ENCODE measurements around the gene TGFB2.

DNA sequence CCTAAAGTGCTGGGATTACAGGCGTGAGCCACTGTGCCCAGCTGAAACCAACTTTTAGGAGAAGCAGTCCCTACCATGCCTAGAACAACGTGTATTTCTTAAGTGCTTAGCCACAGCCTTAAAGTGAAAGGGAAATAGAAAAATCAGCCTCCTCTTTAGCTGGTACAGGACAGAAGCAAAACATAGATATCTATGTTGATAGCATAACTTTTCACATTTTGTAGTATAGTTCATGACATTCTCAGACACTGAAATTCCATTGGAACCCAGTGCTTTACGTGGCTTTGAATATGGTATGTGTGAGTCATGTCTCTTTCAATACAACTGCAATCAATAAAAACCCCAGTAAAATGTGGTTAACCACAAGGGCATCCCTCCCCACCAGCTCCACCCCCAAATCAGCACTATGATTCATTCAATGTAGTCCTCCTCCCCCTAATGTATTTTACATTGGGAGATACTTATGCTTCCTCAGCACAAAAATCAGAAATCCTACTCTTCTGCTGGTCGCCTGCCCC lies 32.1 kb downstream of the TGFB2 start:
- TF ChIP-seq, protein P1, sequence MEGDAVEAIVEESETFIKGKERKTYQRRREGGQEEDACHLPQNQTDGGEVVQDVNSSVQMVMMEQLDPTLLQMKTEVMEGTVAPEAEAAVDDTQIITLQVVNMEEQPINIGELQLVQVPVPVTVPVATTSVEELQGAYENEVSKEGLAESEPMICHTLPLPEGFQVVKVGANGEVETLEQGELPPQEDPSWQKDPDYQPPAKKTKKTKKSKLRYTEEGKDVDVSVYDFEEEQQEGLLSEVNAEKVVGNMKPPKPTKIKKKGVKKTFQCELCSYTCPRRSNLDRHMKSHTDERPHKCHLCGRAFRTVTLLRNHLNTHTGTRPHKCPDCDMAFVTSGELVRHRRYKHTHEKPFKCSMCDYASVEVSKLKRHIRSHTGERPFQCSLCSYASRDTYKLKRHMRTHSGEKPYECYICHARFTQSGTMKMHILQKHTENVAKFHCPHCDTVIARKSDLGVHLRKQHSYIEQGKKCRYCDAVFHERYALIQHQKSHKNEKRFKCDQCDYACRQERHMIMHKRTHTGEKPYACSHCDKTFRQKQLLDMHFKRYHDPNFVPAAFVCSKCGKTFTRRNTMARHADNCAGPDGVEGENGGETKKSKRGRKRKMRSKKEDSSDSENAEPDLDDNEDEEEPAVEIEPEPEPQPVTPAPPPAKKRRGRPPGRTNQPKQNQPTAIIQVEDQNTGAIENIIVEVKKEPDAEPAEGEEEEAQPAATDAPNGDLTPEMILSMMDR (IDR thresholded peaks at IDR 0.05; ENCODE audit: poor library complexity) = no peak
- TF ChIP-seq EZH2phosphoT487 (IDR thresholded peaks at IDR 0.05; ENCODE audit: low read depth, severe bottlenecking, unreplicated experiment) = no peak
